H4 (cell line): ENCODE results near the gene DLK1. TPM values are rescaled to one million over a fixed set of nuclear protein-coding genes. Genes with fewer than 3 reads are reported as not detected.

Experiments used
- DNase-seq: peaks from one replicate; pipeline ENCODE4 v3.0.0-alpha.2; 2015; ENCODE audit warnings: low spot score
- total RNA-seq: library from RNA; depleted of rRNA; stranded (reverse); fragments of >200 nt; shearing (Covaris generic); gene quantifications from 2 replicates; pipeline ENCODE4 v1.2.3, GENCODE V29; 2014

Gene DLK1
- total RNA-seq, 1 experiment from 2014 or later: not detected

DNA sequence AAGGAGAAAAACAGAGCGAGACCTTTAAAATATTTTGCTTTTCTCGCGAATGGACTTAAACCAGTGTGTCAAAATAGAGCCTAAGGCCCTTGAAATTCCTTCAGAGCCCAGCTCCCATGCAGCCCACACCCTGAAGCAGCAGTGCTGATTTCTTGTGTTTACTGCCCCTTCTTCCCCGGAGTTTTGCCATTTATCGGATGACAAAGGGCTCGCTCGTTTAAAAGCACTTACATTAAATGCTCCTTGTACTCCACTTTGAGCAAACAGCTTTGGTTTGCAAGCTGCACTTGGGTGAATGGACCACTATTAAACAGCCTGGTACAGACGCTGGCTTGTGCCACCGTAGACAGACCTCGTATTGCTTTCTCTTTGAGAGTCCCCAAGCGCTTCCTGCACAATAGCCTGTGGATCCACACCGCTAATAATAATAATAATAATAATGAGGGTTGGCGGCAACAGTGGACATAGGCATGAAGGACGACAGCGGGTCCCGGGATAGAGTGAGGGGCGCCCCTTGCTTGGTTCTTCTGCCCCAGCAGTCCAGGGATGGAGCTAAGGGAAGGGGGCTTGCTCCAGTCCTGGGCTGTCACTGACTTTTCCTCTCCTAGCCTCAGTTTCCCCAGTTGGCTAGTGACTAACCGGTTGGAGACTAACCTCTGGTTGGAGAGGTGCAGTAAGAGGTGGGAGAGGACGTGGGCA lies 6.6 kb downstream of the DLK1 start:
- no peak for DNase-seq

- DNase-seq: no peak
Observed at GRCh38 chr14:100734031-100734990, 7.6 kb downstream of the DLK1 start.

DNA sequence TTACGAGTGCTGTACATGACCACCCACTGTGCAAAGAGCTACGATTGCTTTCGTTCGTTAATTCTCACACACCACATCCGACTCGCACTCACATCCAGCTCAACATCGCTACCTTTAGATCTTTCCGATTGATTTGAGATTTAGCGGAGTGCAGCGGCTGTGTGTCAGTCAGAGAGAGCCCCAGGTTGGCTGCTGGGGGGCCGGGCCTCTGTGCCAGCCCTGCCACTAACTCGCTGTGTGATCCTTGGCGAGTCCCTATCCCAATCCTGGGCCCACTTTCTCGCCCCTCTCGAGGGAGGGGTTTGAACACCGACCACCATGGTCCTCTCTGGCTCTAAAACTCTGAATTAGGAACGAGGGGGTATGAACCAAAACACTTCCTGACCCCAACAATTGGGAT lies 8.6 kb downstream of the DLK1 start:
- DNase-seq: no peak

GRCh38 chr14:100736269-100737180 lies 9.8 kb downstream of the DLK1 start:
- no peak for DNase-seq

GRCh38 chr14:100737526-100737925 lies 10.8 kb downstream of the DLK1 start:
- DNase-seq: no peak

GRCh38 chr14:100738269-100738691 lies 11.6 kb downstream of the DLK1 start:
- no peak for DNase-seq

DNA sequence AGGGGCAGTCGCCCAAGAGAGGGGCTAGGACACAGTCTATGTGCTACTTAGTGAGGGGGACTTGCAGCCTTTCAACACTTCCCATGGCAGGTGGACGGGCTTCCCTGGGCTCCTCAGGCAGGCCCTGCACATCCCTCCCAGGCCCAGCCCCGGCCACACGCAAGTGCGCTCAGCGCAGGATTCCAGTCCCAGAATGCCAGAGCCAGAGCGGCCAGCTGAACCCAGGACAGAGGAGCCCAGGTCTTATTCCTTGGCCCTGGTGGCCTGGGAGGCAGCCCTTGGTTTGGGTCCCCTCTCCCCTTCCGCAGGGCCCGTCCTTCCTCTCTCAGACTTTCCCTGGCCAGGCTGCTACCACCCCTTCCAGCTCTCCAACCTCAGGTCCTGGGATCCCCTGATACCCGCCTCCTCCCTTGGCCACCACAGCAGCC lies 12.0 kb downstream of the DLK1 start:
- DNase-seq: no peak

GRCh38 chr14:100739306-100739705 lies 12.6 kb downstream of the DLK1 start:
- DNase-seq: no peak

DNA sequence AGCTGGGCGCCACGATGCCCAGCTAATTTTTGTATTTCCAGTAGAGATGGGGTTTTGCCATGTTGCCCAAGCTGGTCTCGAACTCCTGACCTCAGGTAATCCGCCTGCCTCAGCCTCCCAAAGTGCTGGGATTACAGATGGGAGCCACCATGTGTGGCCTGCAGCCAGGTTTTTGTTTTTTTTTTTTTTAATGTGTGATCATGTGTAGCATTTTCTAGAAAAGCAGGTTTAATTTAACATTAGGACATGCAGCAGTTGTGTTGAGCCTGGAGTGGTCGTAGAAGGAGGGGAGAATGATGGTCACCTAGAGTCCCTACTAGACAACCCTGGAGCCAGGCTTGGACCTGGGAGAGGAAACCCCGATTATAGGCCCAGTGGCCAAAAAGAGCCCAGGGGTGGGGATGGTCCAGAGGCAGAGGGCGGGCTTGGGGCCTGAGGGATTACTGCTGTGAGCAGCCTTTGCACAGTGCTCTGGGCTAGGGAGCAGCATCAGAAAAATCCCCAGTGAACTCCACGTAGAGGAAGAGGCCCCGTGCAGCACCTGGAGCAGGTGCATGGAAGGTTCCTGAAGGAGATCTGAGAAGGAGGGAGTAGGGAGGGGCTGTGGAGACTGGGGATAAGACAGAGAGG lies 13.6 kb downstream of the DLK1 start:
- DNase-seq: no peak

DNA sequence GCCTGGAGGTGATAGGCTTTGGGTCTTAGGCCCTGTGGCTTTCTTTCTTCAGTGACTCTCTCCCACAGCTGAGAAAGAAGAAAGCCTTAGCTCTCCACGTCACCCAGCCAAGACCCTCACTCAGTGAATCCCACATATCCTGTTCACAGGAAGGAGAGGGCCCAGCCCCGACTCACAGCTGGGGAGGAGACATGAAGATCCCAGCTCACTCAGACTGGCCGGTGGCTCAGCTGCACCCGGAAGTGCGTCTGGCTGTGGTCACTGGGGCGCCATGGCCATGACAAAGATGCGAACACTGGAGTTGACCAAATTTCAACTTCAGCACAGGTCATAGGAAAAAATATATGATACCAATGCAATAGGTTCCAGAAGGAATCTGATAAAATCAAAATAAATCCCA lies 14.2 kb downstream of the DLK1 start:
- DNase-seq: no peak

DNA sequence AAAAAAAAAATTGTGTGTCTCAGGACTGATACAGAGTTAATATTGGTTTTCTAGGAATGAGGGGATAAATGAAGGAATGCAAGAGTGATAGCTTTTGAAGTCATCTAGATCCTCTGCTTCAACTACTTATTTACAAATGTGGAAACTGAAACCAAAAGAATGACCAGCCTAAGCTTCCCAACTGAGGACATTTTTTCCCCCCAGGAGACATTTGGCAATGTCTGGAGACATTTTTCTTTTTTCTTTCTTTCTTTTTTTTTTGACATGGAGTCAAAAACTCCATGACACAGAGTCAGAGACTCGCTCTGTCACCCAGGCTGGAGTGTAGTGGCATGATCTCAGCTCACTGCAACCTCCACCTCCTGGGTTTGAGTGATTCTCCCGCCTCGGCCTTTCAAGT lies 15.3 kb downstream of the DLK1 start:
- DNase-seq: no peak

DNA sequence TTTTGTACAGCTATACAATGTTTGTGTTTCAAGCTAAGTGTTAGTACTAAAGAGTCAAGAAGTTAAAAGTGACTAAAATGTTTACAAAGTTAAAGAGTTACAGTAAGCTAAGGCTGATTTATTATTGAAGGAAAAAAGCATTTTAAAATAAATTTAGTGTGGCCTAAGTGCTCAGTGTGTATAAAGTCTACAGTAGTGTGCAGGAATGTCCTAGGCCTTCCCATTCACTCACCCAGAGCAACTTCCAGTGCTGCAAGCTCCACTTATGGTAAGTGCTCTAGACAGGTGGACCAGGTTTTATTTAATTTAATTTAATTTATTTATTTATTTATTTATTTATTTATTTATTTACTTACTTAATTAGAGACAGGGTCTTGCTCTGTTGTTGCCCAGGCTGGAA lies 19.6 kb downstream of the DLK1 start:
- DNase-seq: no peak

DNA sequence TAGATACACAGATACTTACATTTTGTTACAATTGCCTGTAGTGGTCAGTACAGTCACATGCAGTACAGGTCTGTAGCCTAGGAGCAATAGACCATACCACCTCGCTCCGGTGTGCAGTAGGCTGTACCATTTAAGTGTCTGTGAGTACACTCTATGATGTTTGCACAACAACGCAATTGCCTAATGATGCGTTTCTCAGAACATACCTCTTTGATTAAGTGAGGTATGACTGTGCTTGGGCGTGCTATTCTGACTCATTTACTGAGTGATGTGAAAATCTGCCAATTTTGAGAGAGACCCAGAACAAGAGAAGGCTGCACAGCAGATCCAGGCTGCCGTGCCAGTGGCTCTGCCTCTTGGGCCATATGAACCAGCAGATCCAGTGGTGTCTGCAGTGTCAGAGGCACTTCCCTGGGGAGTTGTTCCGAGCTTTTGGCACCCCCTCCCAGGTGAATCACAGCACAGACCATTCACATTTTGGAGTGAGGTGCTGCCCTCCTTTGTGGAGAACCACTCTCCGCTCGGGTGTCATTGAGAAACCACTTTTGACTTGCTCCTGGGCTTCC lies 20.4 kb downstream of the DLK1 start:
- DNase-seq: peak; percentile 73

DNA sequence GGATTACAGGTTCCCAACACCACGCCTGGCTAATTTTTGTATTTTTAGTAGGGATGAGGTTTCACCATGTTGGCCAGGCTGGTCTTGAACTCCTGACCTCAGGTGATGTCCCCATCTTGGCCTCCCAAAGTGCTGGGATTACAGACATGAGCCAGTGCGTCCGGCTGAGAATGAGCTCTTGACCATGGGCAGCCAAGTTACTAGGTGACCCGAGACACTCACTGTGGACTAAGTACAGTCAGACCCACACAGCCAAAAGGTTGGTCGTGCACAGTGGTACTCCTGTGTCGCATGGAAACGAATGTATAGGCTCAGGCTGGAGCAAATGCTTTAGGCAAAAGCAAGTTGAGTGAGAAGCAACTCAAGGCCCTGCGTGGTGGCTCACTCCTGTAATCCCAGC lies 21.0 kb downstream of the DLK1 start:
- no peak for DNase-seq

DNA sequence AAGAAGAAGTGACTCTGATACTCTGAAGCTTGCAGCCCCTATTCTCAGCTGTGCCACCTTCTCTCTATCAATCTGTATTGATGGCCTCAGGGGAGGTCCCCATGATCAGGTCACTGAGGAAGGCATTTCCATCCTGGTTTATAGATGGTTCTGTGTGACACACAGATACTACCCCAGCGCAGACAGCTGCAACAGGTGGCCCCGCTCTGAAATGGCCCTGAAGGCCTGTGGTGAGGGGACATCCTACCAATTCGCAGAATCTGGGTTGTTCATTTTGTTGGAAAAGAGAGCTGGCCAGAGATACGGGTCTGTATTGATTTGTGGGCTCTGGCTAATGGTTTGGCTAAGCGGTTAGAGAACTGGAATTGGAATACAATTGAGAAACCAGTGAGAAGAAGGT lies 21.7 kb downstream of the DLK1 start:
- no peak for DNase-seq

GRCh38 chr14:100748944-100749343 lies 22.3 kb downstream of the DLK1 start:
- DNase-seq: no peak

DNA sequence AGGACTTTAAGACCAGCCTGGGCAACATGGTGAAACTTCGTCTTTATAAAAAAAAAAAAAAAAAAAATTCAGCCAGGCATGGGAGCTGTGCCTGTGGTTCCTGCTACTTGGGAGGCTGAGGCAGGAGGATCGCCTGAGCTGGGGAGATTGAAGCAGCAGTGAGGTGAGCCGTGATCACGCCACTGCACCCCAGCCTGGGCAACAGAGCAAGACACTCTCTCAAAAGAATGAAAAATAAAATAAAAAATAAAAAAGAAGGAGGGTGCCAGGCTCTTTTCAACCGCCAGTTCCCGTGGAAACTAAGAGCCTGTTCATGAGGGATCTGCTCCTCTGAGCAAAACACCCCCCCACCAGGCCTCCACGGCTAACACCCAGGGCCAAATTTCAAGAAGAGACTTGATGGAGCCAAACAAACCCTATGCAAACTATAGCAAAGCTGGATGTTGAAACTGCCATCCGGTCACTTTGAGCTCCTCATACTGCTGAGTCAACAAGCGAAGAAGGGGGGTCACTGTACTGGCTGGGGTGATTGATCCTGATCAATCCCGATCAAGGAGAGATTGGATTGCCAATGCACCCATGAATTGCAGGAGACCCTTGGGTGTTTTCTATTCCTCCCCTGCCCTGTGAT lies 23.4 kb downstream of the DLK1 start:
- no peak for DNase-seq

DNA sequence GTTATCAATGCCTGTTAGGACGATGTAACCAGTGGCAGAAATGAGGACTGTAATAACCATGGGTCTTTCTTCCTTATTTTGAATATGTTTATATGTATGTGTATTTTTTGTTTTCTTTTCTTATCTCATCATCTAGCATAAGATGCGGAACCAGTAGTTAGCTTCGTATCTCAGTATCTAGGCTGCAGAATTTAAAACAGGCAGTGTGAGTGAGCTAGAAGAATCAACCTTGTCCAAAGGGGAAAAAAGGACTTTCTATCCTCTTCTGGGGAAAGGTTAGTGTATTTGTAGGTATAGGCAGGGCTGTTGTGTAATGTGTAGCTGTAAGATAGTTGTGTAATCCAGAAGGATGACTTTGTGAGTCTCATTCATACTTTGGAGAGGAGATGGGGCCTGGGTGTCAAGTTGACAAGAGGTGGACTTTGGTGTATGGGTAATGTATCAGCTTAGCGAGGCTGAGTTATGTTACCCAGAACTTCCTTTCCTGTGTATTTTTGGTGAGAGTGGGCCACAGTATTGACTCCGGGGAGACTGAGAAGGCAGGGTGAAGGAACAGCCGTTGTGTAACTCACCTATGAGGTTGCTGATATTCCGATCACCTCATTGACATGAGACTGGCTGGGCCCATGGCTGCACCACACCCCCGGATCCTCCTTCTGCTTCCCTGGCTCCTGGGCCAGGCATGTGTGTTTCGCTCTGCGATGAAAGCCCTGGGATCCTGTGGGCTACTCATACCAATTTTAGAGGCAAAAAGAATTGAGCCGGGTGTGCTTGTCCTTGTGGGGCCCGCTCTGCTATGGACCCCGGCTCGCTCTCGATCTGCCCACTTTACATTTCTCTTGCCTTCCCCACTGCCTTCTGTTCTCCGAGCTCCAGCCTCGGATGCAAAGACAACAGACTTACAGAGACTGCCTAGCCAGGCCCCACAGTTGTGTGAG lies 24.3 kb downstream of the DLK1 start:
- DNase-seq: no peak

- DNase-seq: no peak
Observed at GRCh38 chr14:100754020-100754419, 27.3 kb downstream of the DLK1 start.

- no peak for DNase-seq
Observed at GRCh38 chr14:100755649-100756048, 29.0 kb downstream of the DLK1 start.
